Kidney (tissue), 14 donors: ENCODE measurements around the gene PTGER1. TPM values are rescaled to one million over a fixed set of nuclear protein-coding genes. Genes with fewer than 3 reads are reported as not detected.

Experiments used
- DNase-seq, 5 donors: peaks; one replicate each; pipeline ENCODE4 v3.0.0-alpha.2; 2013 to 2020
- FAIRE-seq: peaks from 2 replicates; lab custom pipeline; 2012; peaks lifted over from hg19 to GRCh38; lab: Jason Lieb, UNC
- H3K27ac ChIP-seq, 2 donors: one replicate each; pipeline ENCODE4 v1.7.0; 2013; ENCODE audit warnings: low read depth in 2 of 2, low read length in 2 of 2, inconsistent platforms in 1 of 2
- H3K27me3 ChIP-seq: one replicate; pipeline ENCODE4 v1.7.1; 2013; ENCODE audit warnings: low read length, inconsistent platforms; ENCODE audit not compliant: control insufficient read depth, insufficient read depth
- H3K36me3 ChIP-seq, 3 donors: one replicate each; pipeline versions ENCODE4 v1.7.0 to v1.7.1; 2013; ENCODE audit warnings: low read length in 3 of 3, control low read depth in 1 of 3, inconsistent platforms in 1 of 3; ENCODE audit not compliant: insufficient read depth in 3 of 3, control insufficient read depth in 2 of 3
- H3K4me1 ChIP-seq, 3 donors: one replicate each; pipeline versions ENCODE4 v1.7.0 to v1.7.1; 2013; ENCODE audit warnings: low read length in 3 of 3, inconsistent platforms in 1 of 3, low read depth in 1 of 3; ENCODE audit not compliant: control insufficient read depth in 2 of 3, insufficient read depth in 2 of 3
- H3K4me3 ChIP-seq, 3 donors: one replicate each; pipeline versions ENCODE4 v1.7.0 to v1.8.1; 2013; ENCODE audit warnings: low read length in 3 of 3, control low read depth in 1 of 3, inconsistent platforms in 1 of 3
- H3K9ac ChIP-seq, 3 donors: one replicate each; pipeline versions ENCODE4 v1.7.0 to v1.7.1; 2013; ENCODE audit warnings: low read length in 3 of 3, control low read depth in 1 of 3, inconsistent platforms in 1 of 3
- H3K9me3 ChIP-seq, 3 donors: one replicate each; pipeline versions ENCODE4 v1.7.0 to v1.7.1; 2013; ENCODE audit warnings: low read length in 3 of 3, control low read depth in 1 of 3, inconsistent platforms in 1 of 3; ENCODE audit not compliant: control insufficient read depth in 2 of 3, insufficient read depth in 1 of 3
- intact Hi-C: fragments of 100-400 bp; cut with DNase I; formaldehyde crosslinking; loops from one replicate; pipeline ENCODE4 v1.11.1; 2022
- polyA plus RNA-seq: library from polyadenylated mRNA; stranded (reverse); fragments of 350-450 nt; fragmentation: Illumina TruSeq; extraction: RNeasy Lipid Tissue Mini Kit (QIAGEN cat#74804); gene quantifications from one replicate; pipeline ENCODE4 v1.2.3, GENCODE V29; 2014; ENCODE audit warnings: low read depth, low replicate concordance; ENCODE audit not compliant: insufficient read depth
- total RNA-seq: library from RNA; stranded (reverse); fragmentation: NEBNext Ultra II Directional; extraction: Animal tissue kit (Norgen Biotek cat#: 25700); gene quantifications from one replicate; pipeline ENCODE4 v1.2.1, GENCODE V29; 2021
- TF ChIP-seq, protein P1 (sequence below): IDR thresholded peaks from 3 replicates; pipeline ENCODE4 v1.5.1; 2012; ENCODE audit warnings: mild to moderate bottlenecking, moderate library complexity, borderline replicate concordance; ENCODE audit not compliant: insufficient read depth; ENCODE audit errors: extremely low read depth
- donor health status: control.
- donor health status: control.
- donor health status: control.
- donor health status: control.
- donor health status: control.
- donor health status: DM: yes; HTN: yes; CAD: no.
- donor health status: Normal renal cell carcinoma (clear cell type).

Gene PTGER1
- total and polyA plus RNA-seq, 2 donors from 2014 or later: 14.3 to 19.0 TPM

DNA sequence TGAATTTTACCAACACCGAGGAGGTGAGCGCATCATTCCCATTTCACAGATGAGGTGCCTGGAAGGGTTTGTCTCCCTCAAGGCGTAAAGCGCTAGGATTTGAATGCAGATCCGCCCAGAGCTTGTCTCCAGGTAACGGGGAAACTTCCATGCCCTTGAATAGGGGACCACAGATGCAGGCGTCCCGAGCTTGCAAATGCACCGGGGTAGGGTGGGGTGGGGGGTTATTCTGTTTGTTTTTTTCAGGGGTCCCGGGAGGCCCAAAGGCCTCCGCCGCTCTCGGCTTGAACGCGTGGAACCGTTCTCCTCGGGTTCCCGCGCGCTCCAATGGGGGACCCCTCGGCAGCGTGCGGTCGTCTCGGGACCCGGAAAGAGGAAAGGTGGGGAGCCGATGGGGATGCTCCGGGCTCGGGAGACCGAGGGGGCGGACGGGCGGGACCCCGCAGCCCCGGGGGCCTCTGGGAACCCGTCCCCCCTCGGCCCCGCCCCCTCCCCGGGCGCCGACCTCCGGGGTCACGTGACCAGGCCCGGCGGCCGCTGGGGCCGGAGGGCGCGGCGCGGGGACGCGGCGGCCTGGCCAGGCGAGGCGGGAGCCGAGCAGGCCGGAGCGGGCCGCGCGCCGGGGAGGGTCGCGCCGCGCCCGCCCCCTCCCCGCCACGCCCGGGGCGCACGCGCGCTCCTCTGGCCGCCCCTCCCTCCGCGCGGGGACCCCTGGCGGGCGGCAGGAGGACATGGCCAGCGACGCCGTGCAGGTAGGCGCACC, 42.2 kb downstream of the PTGER1 start, which contains the start of gene PKN1:
Gene PKN1, plus strand, starts transcription at position 516 of the 763 bp plus-strand sequence. Its CDS starts 216 bp downstream, at position 732.
- Histone ChIP-seq H3K9me3 (no peaks in the 10 kb centered on the region), H3K27me3 (no peaks in the 10 kb centered on the region), H3K4me3 (peak within 1 kb of the TSS; percentile 54 to 68 (median 60)), H3K4me1 (peaks cover 0 to 22% (median 9%) of the 10 kb centered on the region in 3 donors), H3K9ac (peak within 1 kb of the TSS; percentile 18 to 80 (median 77)), H3K27ac (peak within 1 kb of the TSS; percentile 78 to 81), H3K36me3 (peaks cover 0 to 2% (median 0%) of the 10 kb centered on the region in 3 donors)
- FAIRE-seq (no peak), DNase-seq (peak; percentile 65 to 86 (median 82))
- TF ChIP-seq, protein P1, sequence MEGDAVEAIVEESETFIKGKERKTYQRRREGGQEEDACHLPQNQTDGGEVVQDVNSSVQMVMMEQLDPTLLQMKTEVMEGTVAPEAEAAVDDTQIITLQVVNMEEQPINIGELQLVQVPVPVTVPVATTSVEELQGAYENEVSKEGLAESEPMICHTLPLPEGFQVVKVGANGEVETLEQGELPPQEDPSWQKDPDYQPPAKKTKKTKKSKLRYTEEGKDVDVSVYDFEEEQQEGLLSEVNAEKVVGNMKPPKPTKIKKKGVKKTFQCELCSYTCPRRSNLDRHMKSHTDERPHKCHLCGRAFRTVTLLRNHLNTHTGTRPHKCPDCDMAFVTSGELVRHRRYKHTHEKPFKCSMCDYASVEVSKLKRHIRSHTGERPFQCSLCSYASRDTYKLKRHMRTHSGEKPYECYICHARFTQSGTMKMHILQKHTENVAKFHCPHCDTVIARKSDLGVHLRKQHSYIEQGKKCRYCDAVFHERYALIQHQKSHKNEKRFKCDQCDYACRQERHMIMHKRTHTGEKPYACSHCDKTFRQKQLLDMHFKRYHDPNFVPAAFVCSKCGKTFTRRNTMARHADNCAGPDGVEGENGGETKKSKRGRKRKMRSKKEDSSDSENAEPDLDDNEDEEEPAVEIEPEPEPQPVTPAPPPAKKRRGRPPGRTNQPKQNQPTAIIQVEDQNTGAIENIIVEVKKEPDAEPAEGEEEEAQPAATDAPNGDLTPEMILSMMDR: no peak
- intact Hi-C loops: no loop called here

DNA sequence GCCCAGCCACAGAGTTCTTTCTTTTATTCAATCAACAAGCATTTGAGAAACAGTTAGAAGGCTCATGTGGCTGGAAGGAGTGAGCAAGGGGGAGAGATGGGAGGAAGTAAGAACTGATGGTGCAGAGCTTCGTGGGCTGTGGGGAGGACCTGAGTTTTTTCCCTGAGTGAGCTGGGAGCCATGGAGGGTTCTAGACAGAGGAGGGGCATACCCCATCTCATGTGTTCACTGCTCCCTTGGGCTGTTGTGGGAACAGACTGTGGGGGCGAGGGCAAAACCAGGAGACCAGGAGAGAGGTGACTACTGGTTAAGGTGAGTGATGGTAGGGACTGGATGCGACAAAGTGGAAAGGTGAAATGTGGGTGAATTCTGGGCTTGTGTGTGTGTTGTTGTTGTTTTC, 44.4 kb downstream of the PTGER1 start:
- TF ChIP-seq, protein P1: no peak
- Histone ChIP-seq H3K27me3 (no peaks in the 10 kb centered on the region), H3K36me3 (no peaks in the 10 kb centered on the region), H3K9ac (no peak overlapping the region), H3K4me1 (peaks cover 0 to 22% (median 9%) of the 10 kb centered on the region in 3 donors), H3K27ac (no peak overlapping the region), H3K9me3 (no peaks in the 10 kb centered on the region), H3K4me3 (no peak overlapping the region)
- FAIRE-seq: no peak
- intact Hi-C loops: no loop called here
- no peak for DNase-seq

DNA sequence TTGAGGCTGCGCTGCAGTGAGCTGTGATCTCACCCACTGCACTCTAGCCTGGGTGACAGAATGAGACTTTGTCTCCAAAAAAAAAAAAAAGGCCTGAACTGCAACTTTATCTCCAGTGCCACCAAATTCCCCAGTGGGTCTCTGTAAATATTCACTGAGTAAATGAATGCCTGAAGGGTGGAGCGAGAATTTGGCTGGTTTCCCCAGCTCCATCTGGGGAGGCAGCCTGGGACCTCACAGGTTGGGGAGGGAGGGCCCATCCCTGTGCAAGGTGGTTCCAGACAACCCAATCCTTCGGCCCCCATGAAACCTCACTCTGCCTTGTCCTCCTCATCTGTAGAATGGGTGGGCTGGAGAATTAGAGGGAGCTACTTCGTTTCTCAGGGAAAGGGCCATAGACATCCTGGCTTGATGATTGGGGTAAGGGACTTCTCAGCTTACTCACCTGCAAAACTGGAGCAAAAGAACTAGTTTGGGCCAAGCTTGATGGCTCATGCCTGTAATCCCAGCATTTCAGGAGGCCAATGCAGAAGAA, 46.2 kb downstream of the PTGER1 start:
- DNase-seq (no peak), FAIRE-seq (no peak)
- TF ChIP-seq, protein P1: no peak
- no peaks in the 10 kb centered on the region for H3K27me3 ChIP-seq
- H3K36me3 ChIP-seq: no peaks in the 10 kb centered on the region
- no peak overlapping the region for H3K4me3 ChIP-seq
- intact Hi-C loops: no loop called here
- H3K9ac ChIP-seq: no peak overlapping the region
- no peak overlapping the region for H3K27ac ChIP-seq
- no peaks in the 10 kb centered on the region for H3K9me3 ChIP-seq
- peaks cover 0 to 6% (median 0%) of the 10 kb centered on the region in 3 donors for H3K4me1 ChIP-seq
